Peyer's patch (tissue), 4 donors: Measurements from ENCODE around the gene KRI1.

ENCODE experiments used
- CTCF ChIP-seq, 6 experiments: fragments of 450-650 bp in 4 of 6; fragments of 200-600 bp in 2 of 6; sonication (generic) in 1 of 6; IDR thresholded peaks; one replicate each; pipeline ENCODE4 v1.5.1; 2017 to 2019; ENCODE audit warnings: antibody characterized with exemption in 6 of 6, mild to moderate bottlenecking in 3 of 6, moderate library complexity in 1 of 6
- POLR2A ChIP-seq, 2 donors: fragments of 450-650 bp; IDR thresholded peaks; one replicate each; pipeline ENCODE4 v1.5.1; 2017; ENCODE audit warnings: antibody characterized with exemption in 2 of 2, mild to moderate bottlenecking in 2 of 2, moderate library complexity in 2 of 2

GRCh38 chr19:10577951-10578350 is 12.1 kb upstream of the KRI1 start:
- TF ChIP-seq CTCF (IDR thresholded peaks at IDR 0.05) (no peak), POLR2A (IDR thresholded peaks at IDR 0.05) (no peak)
